Prostate gland (tissue), 2 donors: ENCODE results near the gene RHBDF2. TPM values are rescaled to one million over a fixed set of nuclear protein-coding genes. Genes with fewer than 3 reads are reported as not detected.

Experiments
- DNase-seq: peaks from one replicate; pipeline ENCODE4 v3.0.0-alpha.2; 2019; ENCODE audit warnings: low spot score
- H3K27ac ChIP-seq, 2 donors: fragments of 200-600 bp; sonication (generic); 2 replicates each; pipeline ENCODE4 v1.5.1; 2017 to 2019
- H3K27me3 ChIP-seq: fragments of 200-600 bp; sonication (generic); replicated peaks from 2 replicates; pipeline ENCODE4 v1.5.1; 2019; ENCODE audit not compliant: insufficient read depth
- H3K36me3 ChIP-seq, 2 donors: fragments of 200-600 bp; sonication (generic); 1 replicate in 1 of 2; 2 replicates in 1 of 2; pipeline versions ENCODE4 v1.5.1 to v1.8.1; 2017 to 2019
- H3K4me1 ChIP-seq: fragments of 200-600 bp; sonication (generic); replicated peaks from 2 replicates; pipeline ENCODE4 v1.5.1; 2019
- H3K4me3 ChIP-seq, 2 donors: fragments of 200-600 bp; sonication (generic); 2 replicates each; pipeline ENCODE4 v1.5.1; 2017 to 2019
- H3K9me3 ChIP-seq: fragments of 200-600 bp; sonication (generic); 2 replicates; pipeline ENCODE4 v1.5.1; 2017
- POLR2A ChIP-seq: fragments of 450-650 bp; IDR thresholded peaks from one replicate; pipeline ENCODE4 v1.6.1; 2016; ENCODE audit warnings: antibody characterized with exemption, mild to moderate bottlenecking
- POLR2AphosphoS5 ChIP-seq: sonication (generic); formaldehyde crosslinking; IDR thresholded peaks from one replicate; pipeline ENCODE4 v1.6.1; 2017; ENCODE audit warnings: antibody characterized with exemption
- WGBS: methylation state at CpG from one replicate; pipeline ENCODE4 v1.1.5; 2018; 5-methylcytosine and 5-hydroxymethylcytosine counted together
- intact Hi-C: fragments of 100-400 bp; cut with DNase I; formaldehyde crosslinking; loops from one replicate; pipeline ENCODE4 v1.14.2; 2022
- total RNA-seq, 2 donors: library from RNA; depleted of rRNA; stranded (reverse); fragments of >200 nt; gene quantifications; one replicate each; pipeline ENCODE4 v1.1.0, GENCODE V29; 2016
- TF ChIP-seq, protein P1 (sequence below), 4 experiments: fragments of 200-600 bp in 2 of 4; fragments of 450-650 bp in 2 of 4; sonication (generic) in 2 of 4; IDR thresholded peaks; 1 replicate in 3 of 4; 2 replicates in 1 of 4; pipeline ENCODE4 v1.5.1; 2016 to 2019; ENCODE audit warnings: antibody characterized with exemption in 4 of 4, mild to moderate bottlenecking in 2 of 4, moderate library complexity in 2 of 4

The RHBDF2 gene
- total RNA-seq, 2 donors from 2014 or later, result 29.9 to 31.1 TPM

DNA sequence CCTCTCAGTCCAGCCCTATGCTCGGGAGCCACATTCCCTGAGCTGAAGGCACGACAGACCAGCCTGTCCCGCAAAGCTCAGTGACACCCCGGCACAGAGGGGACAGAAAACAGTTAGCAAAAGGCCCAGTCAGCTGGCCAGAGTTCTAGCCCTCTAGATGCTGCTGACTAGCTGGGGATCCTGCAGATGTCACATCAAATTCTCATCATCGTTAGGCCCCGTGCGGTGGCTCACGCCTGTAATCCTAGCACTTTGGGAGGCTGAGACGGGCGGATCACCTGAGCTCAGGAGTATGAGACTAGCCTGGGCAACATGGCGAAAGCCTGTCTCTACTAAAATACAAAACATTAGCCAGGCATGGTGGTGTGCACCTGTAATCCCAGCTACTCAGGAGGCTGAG is 65.5 kb downstream of the RHBDF2 start:
- H3K9me3 ChIP-seq, result no peaks in the 10 kb centered on the region
- H3K36me3 ChIP-seq, result no peaks in the 10 kb centered on the region
- H3K4me1 ChIP-seq, result no peaks in the 10 kb centered on the region
- no peaks in the 10 kb centered on the region for H3K27me3 ChIP-seq
- intact Hi-C loops, result no loop called here
- H3K27ac ChIP-seq, result no peak overlapping the region
- no peak for TF ChIP-seq POLR2AphosphoS5
- WGBS, result 98% methylated on average over 11 of the region's 11 CpGs
- no peak for DNase-seq
- H3K4me3 ChIP-seq, result no peak overlapping the region

DNA sequence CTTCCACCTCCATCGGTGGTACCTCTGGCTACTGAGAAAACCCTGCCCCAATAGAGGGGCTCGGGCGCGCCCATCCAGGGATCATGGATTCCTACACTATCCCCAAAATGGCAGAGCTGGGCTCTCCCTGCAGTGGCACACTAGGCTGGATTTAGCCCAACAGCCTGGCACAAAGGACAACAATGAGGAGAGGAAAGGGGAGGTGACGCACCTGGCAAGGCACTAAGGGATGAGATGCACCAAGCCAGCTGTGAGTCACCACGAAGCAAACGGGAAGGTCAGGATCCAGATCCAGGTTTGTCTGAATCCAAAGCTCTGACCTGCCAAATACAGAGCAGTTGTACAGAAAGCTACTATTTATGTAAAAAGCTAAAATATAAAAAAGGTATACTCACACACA is 66.4 kb downstream of the RHBDF2 start:
- no peaks in the 10 kb centered on the region for H3K27me3 ChIP-seq

DNA sequence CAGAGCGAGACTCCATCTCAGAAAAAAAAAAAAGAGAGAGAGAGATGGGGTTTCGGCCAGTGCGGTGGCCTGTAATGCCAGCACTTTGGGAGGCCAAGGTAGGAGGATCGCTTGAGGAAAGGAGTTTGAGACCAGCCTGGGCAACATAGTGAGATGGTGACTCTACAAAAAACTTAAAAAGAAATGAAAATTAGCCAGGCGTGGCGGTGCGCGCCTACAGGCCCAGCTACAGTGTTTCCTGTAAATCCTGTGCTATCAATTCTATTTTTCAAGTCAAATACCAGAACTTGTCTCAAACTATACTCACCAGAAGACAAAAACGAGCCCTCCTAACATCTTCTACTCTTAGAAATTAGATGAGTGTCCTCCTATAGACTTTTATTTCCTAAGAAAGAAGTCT is 67.5 kb downstream of the RHBDF2 start:
- TF ChIP-seq, protein P1, sequence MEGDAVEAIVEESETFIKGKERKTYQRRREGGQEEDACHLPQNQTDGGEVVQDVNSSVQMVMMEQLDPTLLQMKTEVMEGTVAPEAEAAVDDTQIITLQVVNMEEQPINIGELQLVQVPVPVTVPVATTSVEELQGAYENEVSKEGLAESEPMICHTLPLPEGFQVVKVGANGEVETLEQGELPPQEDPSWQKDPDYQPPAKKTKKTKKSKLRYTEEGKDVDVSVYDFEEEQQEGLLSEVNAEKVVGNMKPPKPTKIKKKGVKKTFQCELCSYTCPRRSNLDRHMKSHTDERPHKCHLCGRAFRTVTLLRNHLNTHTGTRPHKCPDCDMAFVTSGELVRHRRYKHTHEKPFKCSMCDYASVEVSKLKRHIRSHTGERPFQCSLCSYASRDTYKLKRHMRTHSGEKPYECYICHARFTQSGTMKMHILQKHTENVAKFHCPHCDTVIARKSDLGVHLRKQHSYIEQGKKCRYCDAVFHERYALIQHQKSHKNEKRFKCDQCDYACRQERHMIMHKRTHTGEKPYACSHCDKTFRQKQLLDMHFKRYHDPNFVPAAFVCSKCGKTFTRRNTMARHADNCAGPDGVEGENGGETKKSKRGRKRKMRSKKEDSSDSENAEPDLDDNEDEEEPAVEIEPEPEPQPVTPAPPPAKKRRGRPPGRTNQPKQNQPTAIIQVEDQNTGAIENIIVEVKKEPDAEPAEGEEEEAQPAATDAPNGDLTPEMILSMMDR (IDR thresholded peaks at IDR 0.05), result no peak
- TF ChIP-seq POLR2AphosphoS5 (no peak), POLR2A (no peak)
- no peak for DNase-seq
- H3K4me1 ChIP-seq, result no peaks in the 10 kb centered on the region
- H3K27me3 ChIP-seq, result no peaks in the 10 kb centered on the region
- no peaks in the 10 kb centered on the region for H3K9me3 ChIP-seq
- intact Hi-C loops, result no loop called here
- H3K4me3 ChIP-seq, result no peak overlapping the region
- WGBS, result 90% methylated on average over 9 of the region's 9 CpGs
- no peak overlapping the region for H3K27ac ChIP-seq
- no peaks in the 10 kb centered on the region for H3K36me3 ChIP-seq

More for the DNA sequence above, 66.4 kb downstream of the RHBDF2 start:
- DNase-seq, result no peak
- Histone ChIP-seq H3K27ac (no peak overlapping the region), H3K4me1 (no peaks in the 10 kb centered on the region), H3K36me3 (no peaks in the 10 kb centered on the region), H3K4me3 (no peak overlapping the region), H3K9me3 (no peaks in the 10 kb centered on the region)
- intact Hi-C loops, result no loop called here
- WGBS, result 78% methylated on average over 7 of the region's 7 CpGs
- TF ChIP-seq, protein P1 (IDR thresholded peaks at IDR 0.05), result no peak
- TF ChIP-seq POLR2AphosphoS5, result no peak
- TF ChIP-seq POLR2A, result no peak

DNA sequence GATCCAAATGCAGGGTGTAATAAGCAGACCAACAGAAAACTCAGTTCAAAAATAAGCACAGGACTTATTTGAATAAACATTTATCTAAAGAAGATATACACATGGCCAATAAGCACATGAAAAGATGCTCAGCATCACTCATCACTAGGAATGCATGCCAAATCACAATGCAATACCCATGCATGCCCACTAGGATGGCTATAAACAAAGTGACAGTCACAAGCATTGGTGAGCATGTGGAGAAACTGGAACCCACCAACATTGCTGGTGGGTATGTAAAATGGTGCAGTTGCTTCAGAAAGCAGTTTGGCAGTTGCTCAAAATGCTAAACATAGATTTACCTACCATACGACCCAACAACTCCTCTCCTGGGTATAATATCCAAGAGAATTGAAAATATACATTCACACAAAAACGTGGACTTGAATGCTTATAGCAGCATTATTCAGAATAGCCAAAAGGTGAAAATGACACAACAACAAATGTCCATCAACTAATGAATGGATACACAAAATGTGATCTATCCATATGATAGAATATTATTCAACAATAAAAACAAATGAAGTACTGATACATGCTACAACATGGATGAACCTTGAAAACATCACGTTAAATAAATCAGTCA is 68.4 kb downstream of the RHBDF2 start:
- TF ChIP-seq, protein P1 (IDR thresholded peaks at IDR 0.05), result no peak
- no peak for TF ChIP-seq POLR2A
- no peak for TF ChIP-seq POLR2AphosphoS5
- no peaks in the 10 kb centered on the region for H3K4me1 ChIP-seq

DNA sequence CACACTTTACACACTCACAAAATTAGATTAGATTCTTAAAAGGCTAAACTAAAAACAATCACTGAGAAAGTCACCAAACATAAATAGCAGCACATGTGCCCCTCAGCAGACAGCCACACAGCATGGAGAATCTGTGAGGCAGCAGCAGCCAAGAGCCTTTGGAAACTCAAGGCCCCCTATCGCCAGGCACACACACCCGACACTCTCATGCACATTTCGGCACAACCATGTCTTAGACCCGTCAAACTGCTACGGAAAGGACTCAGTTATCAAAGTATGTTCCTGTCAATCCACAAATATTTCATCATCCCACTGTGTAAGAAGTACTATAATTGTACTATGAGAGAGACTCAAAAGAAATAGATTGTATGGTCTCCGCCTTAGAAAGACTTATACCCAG is 69.2 kb downstream of the RHBDF2 start:
- WGBS, result 97% methylated on average over 6 of the region's 6 CpGs
- H3K27me3 ChIP-seq, result no peaks in the 10 kb centered on the region
- no peaks in the 10 kb centered on the region for H3K36me3 ChIP-seq
- TF ChIP-seq POLR2AphosphoS5 (no peak), POLR2A (no peak)
- TF ChIP-seq, protein P1 (IDR thresholded peaks at IDR 0.05), result no peak
- no peaks in the 10 kb centered on the region for H3K4me1 ChIP-seq
- intact Hi-C loops, result no loop called here
- H3K27ac ChIP-seq, result no peak overlapping the region
- H3K4me3 ChIP-seq, result no peak overlapping the region
- no peak for DNase-seq
- H3K9me3 ChIP-seq, result no peaks in the 10 kb centered on the region

More for the DNA sequence above, 68.4 kb downstream of the RHBDF2 start:
- Histone ChIP-seq H3K36me3 (no peaks in the 10 kb centered on the region), H3K4me3 (no peak overlapping the region), H3K27me3 (no peaks in the 10 kb centered on the region), H3K9me3 (no peaks in the 10 kb centered on the region), H3K27ac (no peak overlapping the region)
- 86% methylated on average over 3 of the region's 3 CpGs for WGBS
- intact Hi-C loops, result no loop called here
- no peak for DNase-seq
